Pancreas (tissue), 10 donors: ENCODE results near the gene PTPRK. TPM values are rescaled to one million over a fixed set of nuclear protein-coding genes. Genes with fewer than 3 reads are reported as not detected.

Source experiments
- ATAC-seq, 4 donors: fragments of 200-7000 bp; cut with Tn5 transposase; one replicate each; pipeline versions ENCODE4 v1.8.0 to v1.9.1; 2020; ENCODE audit warnings: mild to moderate bottlenecking in 4 of 4, moderate library complexity in 4 of 4
- DNase-seq, 6 donors: peaks; one replicate each; pipeline ENCODE4 v3.0.0-alpha.2; 2020
- FAIRE-seq: peaks from 2 replicates; lab custom pipeline; 2012; peaks lifted over from hg19 to GRCh38; lab: Jason Lieb, UNC
- H3K27ac ChIP-seq, 4 donors: fragments of 200-600 bp; sonication (generic); 1 replicate in 3 of 4; 2 replicates in 1 of 4; pipeline versions ENCODE4 v1.5.0 to v1.8.0; 2020
- H3K27me3 ChIP-seq, 4 donors: fragments of 200-600 bp; one replicate each; pipeline ENCODE4 v1.8.0; 2021
- H3K36me3 ChIP-seq, 3 donors: fragments of 200-600 bp; sonication (generic) in 1 of 3; one replicate each; pipeline versions ENCODE4 v1.5.0 to v1.8.0; 2020 to 2021
- H3K4me1 ChIP-seq, 3 donors: fragments of 200-600 bp; one replicate each; pipeline ENCODE4 v1.8.0; 2021
- H3K4me3 ChIP-seq, 4 donors: fragments of 200-600 bp; sonication (generic) in 2 of 4; one replicate each; pipeline versions ENCODE4 v1.5.0 to v1.8.0; 2020 to 2021
- H3K9me3 ChIP-seq, 4 donors: fragments of 200-600 bp; one replicate each; pipeline ENCODE4 v1.8.0; 2021
- WGBS, 2 donors: extraction: QIAGEN DNeasy Blood & Tissue Kit; methylation state at CpG; one replicate each; pipeline ENCODE4 v1.1.7; 2013; 5-methylcytosine and 5-hydroxymethylcytosine counted together
- intact Hi-C, 3 donors: fragments of 100-400 bp; cut with DNase I; formaldehyde crosslinking; loops; one replicate each; pipeline versions ENCODE4 v1.11.1 to v1.14.2; 2022
- polyA plus RNA-seq, 2 donors: library from polyadenylated mRNA; stranded (reverse); fragments of 200-250 nt; gene quantifications; one replicate each; pipeline ENCODE4 v1.2.3, GENCODE V29; 2013
- total RNA-seq, 6 donors: library from RNA; stranded (reverse); fragmentation: NEBNext Ultra II Directional in 4 of 6; extraction: Animal tissue kit (Norgen Biotek cat#: 25700) in 4 of 6; gene quantifications; one replicate each; pipeline versions ENCODE4 v1.2.1 to v1.2.4, GENCODE V29; 2021 to 2023
- TF ChIP-seq, protein P1 (sequence below), 4 donors: fragments of 200-600 bp; sonication (generic) in 3 of 4; IDR thresholded peaks; one replicate each; pipeline versions ENCODE4 v1.5.0 to v1.8.0; 2021; ENCODE audit warnings: antibody characterized with exemption in 4 of 4
- donor health status: healthy with polysubstance abuse.
- donor health status: DM: no; HTN: no; CAD: no; lungs with moderate emphysema.
- donor health status: DM: no; HTN: no; CAD: no.
- donor health status: control.
- donor health status: control.
- donor health status: Bipolar disorder and iron deficiency.
- donor health status: DM: yes; HTN: yes; CAD: no.
- donor health status: DM: no; HTN: no; CAD: no.
- donor health status: DM: no; HTN: no; CAD: no.
- donor health status: DM: yes; HTN: yes; CAD: no.

Gene PTPRK
- total and polyA plus RNA-seq, 8 donors, result 10.5 to 72.7 (median 51.7) TPM

GRCh38 chr6:128118401-128118800 lies 402.0 kb downstream of the PTPRK start:
- peaks cover 0 to 12% (median 2%) of the 10 kb centered on the region in 3 donors for H3K4me1 ChIP-seq
- no peaks in the 10 kb centered on the region for H3K9me3 ChIP-seq
- no peak overlapping the region for H3K4me3 ChIP-seq
- ATAC-seq (no peak), DNase-seq (no peak), FAIRE-seq (no peak)
- H3K36me3 ChIP-seq, result no peaks in the 10 kb centered on the region
- no peak overlapping the region for H3K27ac ChIP-seq
- no peaks in the 10 kb centered on the region for H3K27me3 ChIP-seq
- TF ChIP-seq, protein P1, sequence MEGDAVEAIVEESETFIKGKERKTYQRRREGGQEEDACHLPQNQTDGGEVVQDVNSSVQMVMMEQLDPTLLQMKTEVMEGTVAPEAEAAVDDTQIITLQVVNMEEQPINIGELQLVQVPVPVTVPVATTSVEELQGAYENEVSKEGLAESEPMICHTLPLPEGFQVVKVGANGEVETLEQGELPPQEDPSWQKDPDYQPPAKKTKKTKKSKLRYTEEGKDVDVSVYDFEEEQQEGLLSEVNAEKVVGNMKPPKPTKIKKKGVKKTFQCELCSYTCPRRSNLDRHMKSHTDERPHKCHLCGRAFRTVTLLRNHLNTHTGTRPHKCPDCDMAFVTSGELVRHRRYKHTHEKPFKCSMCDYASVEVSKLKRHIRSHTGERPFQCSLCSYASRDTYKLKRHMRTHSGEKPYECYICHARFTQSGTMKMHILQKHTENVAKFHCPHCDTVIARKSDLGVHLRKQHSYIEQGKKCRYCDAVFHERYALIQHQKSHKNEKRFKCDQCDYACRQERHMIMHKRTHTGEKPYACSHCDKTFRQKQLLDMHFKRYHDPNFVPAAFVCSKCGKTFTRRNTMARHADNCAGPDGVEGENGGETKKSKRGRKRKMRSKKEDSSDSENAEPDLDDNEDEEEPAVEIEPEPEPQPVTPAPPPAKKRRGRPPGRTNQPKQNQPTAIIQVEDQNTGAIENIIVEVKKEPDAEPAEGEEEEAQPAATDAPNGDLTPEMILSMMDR (IDR thresholded peaks at IDR 0.05), result no peak
- intact Hi-C loops, result no loop called here

DNA sequence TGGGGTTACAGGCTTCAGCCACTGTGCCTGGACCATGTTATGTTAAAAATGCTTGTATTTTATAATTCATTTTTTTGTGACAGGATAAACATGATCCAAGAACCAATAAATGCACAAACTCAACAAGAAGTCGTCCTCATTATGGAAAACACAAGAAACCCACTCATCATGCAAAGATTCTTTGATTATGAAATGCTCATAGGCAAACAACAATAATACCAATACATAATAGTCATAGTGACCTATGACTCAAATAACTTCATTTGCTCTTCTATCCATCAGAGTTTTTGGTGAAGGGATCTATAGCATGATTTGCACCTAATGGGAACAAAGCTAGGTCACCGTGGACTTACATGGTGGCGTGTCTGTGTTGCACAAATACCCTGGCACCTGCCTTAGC lies 402.5 kb downstream of the PTPRK start:
- WGBS, 2 donors, result 96 to 99% methylated on average over 3 of the region's 3 CpGs
- Histone ChIP-seq H3K27me3 (no peaks in the 10 kb centered on the region), H3K27ac (no peak overlapping the region), H3K9me3 (no peaks in the 10 kb centered on the region), H3K4me1 (peaks cover 0 to 12% (median 6%) of the 10 kb centered on the region in 3 donors), H3K36me3 (no peaks in the 10 kb centered on the region), H3K4me3 (no peak overlapping the region)
- DNase-seq (no peak), FAIRE-seq (no peak), ATAC-seq (no peak)
- intact Hi-C loops, result no loop called here
- TF ChIP-seq, protein P1 (IDR thresholded peaks at IDR 0.05), result no peak

DNA sequence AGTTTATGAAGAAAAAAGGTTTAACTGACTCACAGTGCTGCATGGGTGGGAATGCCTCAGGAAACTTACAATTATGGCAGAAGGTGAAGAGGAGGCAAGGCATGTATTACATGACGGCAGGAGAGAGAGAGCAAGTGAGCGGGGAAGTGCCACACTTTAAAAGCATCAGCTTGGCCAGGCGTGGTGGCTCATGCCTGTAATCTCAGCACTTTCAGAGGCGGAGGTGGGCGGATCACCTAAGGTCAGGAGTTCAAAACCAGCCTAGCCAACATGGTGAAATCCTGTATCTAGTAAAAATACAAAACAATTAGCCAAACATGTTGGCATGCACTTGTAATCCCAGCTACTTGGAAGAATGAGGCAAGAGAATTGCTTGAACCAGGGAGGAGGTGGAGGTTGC lies 406.2 kb downstream of the PTPRK start:
- no peak for FAIRE-seq
- intact Hi-C loops, result no loop called here

DNA sequence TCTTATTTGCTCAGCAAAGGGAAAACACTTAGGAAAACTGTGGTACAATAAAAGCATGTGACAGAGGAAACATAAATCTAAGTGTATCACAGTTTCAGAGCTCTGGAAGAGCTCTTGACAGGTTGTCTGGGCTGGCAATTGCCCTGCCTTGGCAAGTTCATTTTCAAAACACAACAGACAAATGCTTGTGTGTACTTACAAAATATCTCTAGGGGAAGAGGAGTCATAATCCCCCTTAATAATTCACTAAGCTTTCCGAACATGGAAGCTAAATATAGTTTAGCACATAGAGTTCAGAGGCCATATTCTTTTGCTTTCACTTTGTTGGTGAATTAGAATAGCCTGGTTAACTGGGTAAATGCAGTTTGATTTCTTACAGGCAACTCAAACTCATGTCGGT lies 407.9 kb downstream of the PTPRK start:
- Histone ChIP-seq H3K36me3 (no peaks in the 10 kb centered on the region), H3K27ac (no peak overlapping the region), H3K4me3 (no peak overlapping the region), H3K4me1 (peaks cover 0 to 28% (median 6%) of the 10 kb centered on the region in 3 donors), H3K27me3 (no peaks in the 10 kb centered on the region), H3K9me3 (no peaks in the 10 kb centered on the region)
- intact Hi-C loops, result no loop called here
- DNase-seq (no peak), ATAC-seq (peak in 3 of 4 donors; percentile 39 to 51 (median 44)), FAIRE-seq (no peak)
- TF ChIP-seq, protein P1 (IDR thresholded peaks at IDR 0.05), result no peak
- 56 to 58% methylated on average over 2 of the region's 2 CpGs for WGBS, 2 donors

More for the DNA sequence above, 406.2 kb downstream of the PTPRK start:
- H3K36me3 ChIP-seq, result no peaks in the 10 kb centered on the region
- H3K27me3 ChIP-seq, result no peaks in the 10 kb centered on the region
- H3K4me3 ChIP-seq, result no peak overlapping the region
- peaks cover 0 to 28% (median 7%) of the 10 kb centered on the region in 3 donors for H3K4me1 ChIP-seq
- WGBS, 2 donors, result 96 to 97% methylated on average over 5 of the region's 5 CpGs
- DNase-seq (no peak), ATAC-seq (no peak)
- H3K27ac ChIP-seq, result no peak overlapping the region
- no peaks in the 10 kb centered on the region for H3K9me3 ChIP-seq
- TF ChIP-seq, protein P1 (IDR thresholded peaks at IDR 0.05), result no peak

- 45 to 48% methylated on average over 2 of the region's 2 CpGs for WGBS, 2 donors
- DNase-seq (no peak), ATAC-seq (no peak)
These were observed 409.3 kb downstream of the PTPRK start for GRCh38 chr6:128111096-128111495.

More at GRCh38 chr6:128111096-128111495, 409.3 kb downstream of the PTPRK start:
- intact Hi-C loops, result no loop called here
- Histone ChIP-seq H3K27me3 (no peaks in the 10 kb centered on the region), H3K4me1 (peaks cover 0 to 28% (median 6%) of the 10 kb centered on the region in 3 donors), H3K9me3 (no peaks in the 10 kb centered on the region), H3K36me3 (no peaks in the 10 kb centered on the region), H3K27ac (no peak overlapping the region), H3K4me3 (no peak overlapping the region)
- FAIRE-seq, result no peak
- TF ChIP-seq, protein P1 (IDR thresholded peaks at IDR 0.05), result no peak
